Astrocyte (in vitro differentiated cells and primary cell): ENCODE measurements around the gene CPB2. TPM values are rescaled to one million over a fixed set of nuclear protein-coding genes. Genes with fewer than 3 reads are reported as not detected.

ENCODE experiments used
- DNase-seq: peaks from one replicate; pipeline ENCODE4 v3.0.0-alpha.2; 2010; ENCODE audit warnings: low read depth
- FAIRE-seq: peaks from 2 replicates; lab custom pipeline; 2011; peaks lifted over from hg19 to GRCh38; lab: Jason Lieb, UNC
- H2AFZ ChIP-seq: 2 replicates; pipeline ENCODE4 v1.6.0; 2012; ENCODE audit warnings: low read depth, low read length, inconsistent platforms
- H3K27ac ChIP-seq: 2 replicates; pipeline ENCODE4 v1.5.1; 2011; ENCODE audit warnings: low read depth, low read length, inconsistent platforms
- H3K27me3 ChIP-seq: 2 replicates; pipeline ENCODE4 v1.6.0; 2011; ENCODE audit warnings: low read length, inconsistent platforms; ENCODE audit not compliant: insufficient read depth
- H3K36me3 ChIP-seq: 2 replicates; pipeline ENCODE4 v1.5.1; 2011; ENCODE audit warnings: low read length, inconsistent platforms; ENCODE audit not compliant: insufficient read depth
- H3K4me1 ChIP-seq: 2 replicates; pipeline ENCODE4 v1.5.1; 2011; ENCODE audit warnings: low read length, inconsistent platforms; ENCODE audit not compliant: insufficient read depth
- H3K4me2 ChIP-seq: 2 replicates; pipeline ENCODE4 v1.6.0; 2012; ENCODE audit warnings: low read length, inconsistent platforms
- H3K4me3 ChIP-seq: 2 replicates; pipeline ENCODE4 v1.5.1; 2011; ENCODE audit warnings: low read depth, mild to moderate bottlenecking, low read length, inconsistent platforms; ENCODE audit not compliant: insufficient read depth
- H3K79me2 ChIP-seq: 2 replicates; pipeline ENCODE4 v1.6.0; 2012; ENCODE audit warnings: mild to moderate bottlenecking, low read length, inconsistent platforms; ENCODE audit not compliant: insufficient read depth
- H3K9ac ChIP-seq: 2 replicates; pipeline ENCODE4 v1.6.0; 2012; ENCODE audit warnings: mild to moderate bottlenecking, low read length, inconsistent platforms
- H3K9me3 ChIP-seq: 2 replicates; pipeline ENCODE4 v1.5.1; 2012; ENCODE audit warnings: low read depth, mild to moderate bottlenecking, low read length, inconsistent platforms; ENCODE audit not compliant: insufficient read depth
- H4K20me1 ChIP-seq: 2 replicates; pipeline ENCODE4 v1.6.0; 2012; ENCODE audit warnings: low read length, inconsistent platforms; ENCODE audit not compliant: insufficient read depth
- H3K27ac Mint-ChIP-seq: one replicate; pipeline ENCODE4 v1.8.0; 2021; ENCODE audit warnings: mild to moderate bottlenecking, mixed read lengths; ENCODE audit not compliant: unreplicated experiment
- H3K27me3 Mint-ChIP-seq: one replicate; pipeline ENCODE4 v1.8.0; 2021; ENCODE audit warnings: low read depth, mixed read lengths; ENCODE audit not compliant: unreplicated experiment
- H3K36me3 Mint-ChIP-seq: one replicate; pipeline ENCODE4 v1.8.0; 2021; ENCODE audit warnings: low read depth, mixed read lengths; ENCODE audit not compliant: unreplicated experiment
- H3K4me1 Mint-ChIP-seq: one replicate; pipeline ENCODE4 v1.8.0; 2021; ENCODE audit warnings: low read depth, mixed read lengths; ENCODE audit not compliant: unreplicated experiment
- H3K4me3 Mint-ChIP-seq: one replicate; pipeline ENCODE4 v1.8.0; 2021; ENCODE audit warnings: mild to moderate bottlenecking, moderate library complexity, mixed read lengths; ENCODE audit not compliant: unreplicated experiment
- H3K9me3 Mint-ChIP-seq: one replicate; pipeline ENCODE4 v1.8.0; 2021; ENCODE audit warnings: mild to moderate bottlenecking, mixed read lengths; ENCODE audit not compliant: unreplicated experiment
- CTCF ChIP-seq: IDR thresholded peaks from 2 replicates; pipeline ENCODE4 v1.5.1; 2011; ENCODE audit warnings: low read depth, mild to moderate bottlenecking, inconsistent platforms, low read length, moderate library complexity; ENCODE audit not compliant: insufficient read depth
- EZH2 ChIP-seq: IDR thresholded peaks from 2 replicates; pipeline ENCODE4 v1.6.1; 2012; ENCODE audit warnings: mild to moderate bottlenecking, low read length, inconsistent platforms; ENCODE audit not compliant: insufficient read depth
- total RNA-seq: library from RNA; stranded (reverse); gene quantifications from 2 replicates; pipeline ENCODE4 v1.2.1, GENCODE V29; 2021

The CPB2 gene
- total RNA-seq, 1 donor from 2014 or later: not detected

GRCh38 chr13:46152627-46153328 is 47.9 kb upstream of the CPB2 start:
- Histone ChIP-seq H3K36me3 (no peaks in the 10 kb centered on the region), H3K9me3 (no peaks in the 10 kb centered on the region), H3K9ac (no peak overlapping the region), H3K27ac (no peak overlapping the region), H3K79me2 (no peaks in the 10 kb centered on the region), H3K27me3 (no peaks in the 10 kb centered on the region), H2AFZ (no peak overlapping the region), H3K4me2 (no peak overlapping the region), H3K4me3 (no peak overlapping the region), H4K20me1 (no peaks in the 10 kb centered on the region), H3K4me1 (peaks cover 15% of the 10 kb centered on the region)
- Mint-ChIP-seq H3K27ac (no peak overlapping the region), H3K9me3 (no peaks in the 10 kb centered on the region), H3K4me3 (no peak overlapping the region), H3K36me3 (no peaks in the 10 kb centered on the region), H3K4me1 (no peaks in the 10 kb centered on the region), H3K27me3 (no peaks in the 10 kb centered on the region)
- no peak for DNase-seq
- no peak for TF ChIP-seq CTCF
- TF ChIP-seq EZH2: no peak
- FAIRE-seq: no peak

- no peak overlapping the region for H2AFZ ChIP-seq
- H3K4me3 ChIP-seq: no peak overlapping the region
- peaks cover 15% of the 10 kb centered on the region for H3K4me1 ChIP-seq
- Mint-ChIP-seq H3K4me3 (no peak overlapping the region), H3K4me1 (no peaks in the 10 kb centered on the region), H3K36me3 (no peaks in the 10 kb centered on the region), H3K27ac (no peak overlapping the region), H3K27me3 (no peaks in the 10 kb centered on the region), H3K9me3 (no peaks in the 10 kb centered on the region)
- FAIRE-seq (no peak), DNase-seq (no peak)
- peak overlapping the region; percentile 35 for H3K4me2 ChIP-seq
- peak overlapping the region; percentile 6 for H3K27ac ChIP-seq
- H3K79me2 ChIP-seq: no peaks in the 10 kb centered on the region
- no peak for TF ChIP-seq EZH2
- TF ChIP-seq CTCF: no peak
- H3K9ac ChIP-seq: no peak overlapping the region
- H4K20me1 ChIP-seq: no peaks in the 10 kb centered on the region
- H3K27me3 ChIP-seq: no peaks in the 10 kb centered on the region
- H3K36me3 ChIP-seq: no peaks in the 10 kb centered on the region
- H3K9me3 ChIP-seq: no peaks in the 10 kb centered on the region
Observed at GRCh38 chr13:46150134-46150693, 45.4 kb upstream of the CPB2 start.
